Fibroblast of lung (primary cell): Measurements from ENCODE around the gene LILRB4.
"Not testable (repeated sequence)": the region's sequence is repeated elsewhere in the genome, so short reads cannot be mapped to it uniquely, and the experiment has no call there.

Experiments used
- EZH2 ChIP-seq: IDR thresholded peaks from 2 replicates; pipeline ENCODE4 v1.5.1; 2012; ENCODE audit warnings: low read length, control low read depth, mild to moderate bottlenecking; ENCODE audit errors: missing control alignments
- TF ChIP-seq, protein P1 (sequence below), 2 donors: IDR thresholded peaks in 1 of 2; conservative IDR thresholded peaks in 1 of 2; 1 replicate in 1 of 2; 2 replicates in 1 of 2; pipeline ENCODE4 v1.5.1; 2011 to 2012; ENCODE audit warnings: low read length in 2 of 2, control low read depth in 1 of 2, inconsistent platforms in 1 of 2, low read depth in 1 of 2, mild to moderate bottlenecking in 1 of 2

DNA sequence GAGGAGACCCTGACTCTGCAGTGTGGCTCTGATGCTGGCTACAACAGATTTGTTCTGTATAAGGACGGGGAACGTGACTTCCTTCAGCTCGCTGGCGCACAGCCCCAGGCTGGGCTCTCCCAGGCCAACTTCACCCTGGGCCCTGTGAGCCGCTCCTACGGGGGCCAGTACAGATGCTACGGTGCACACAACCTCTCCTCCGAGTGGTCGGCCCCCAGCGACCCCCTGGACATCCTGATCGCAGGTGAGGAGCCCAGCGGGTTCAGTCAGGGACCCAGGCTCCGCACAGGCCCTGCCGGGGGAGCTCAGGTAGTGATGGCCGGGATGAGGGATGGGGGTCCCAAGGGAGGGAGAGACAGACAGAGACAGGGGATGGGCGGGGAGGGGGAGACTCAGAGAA, 30.3 kb upstream of the LILRB4 start:
- TF ChIP-seq, protein P1, sequence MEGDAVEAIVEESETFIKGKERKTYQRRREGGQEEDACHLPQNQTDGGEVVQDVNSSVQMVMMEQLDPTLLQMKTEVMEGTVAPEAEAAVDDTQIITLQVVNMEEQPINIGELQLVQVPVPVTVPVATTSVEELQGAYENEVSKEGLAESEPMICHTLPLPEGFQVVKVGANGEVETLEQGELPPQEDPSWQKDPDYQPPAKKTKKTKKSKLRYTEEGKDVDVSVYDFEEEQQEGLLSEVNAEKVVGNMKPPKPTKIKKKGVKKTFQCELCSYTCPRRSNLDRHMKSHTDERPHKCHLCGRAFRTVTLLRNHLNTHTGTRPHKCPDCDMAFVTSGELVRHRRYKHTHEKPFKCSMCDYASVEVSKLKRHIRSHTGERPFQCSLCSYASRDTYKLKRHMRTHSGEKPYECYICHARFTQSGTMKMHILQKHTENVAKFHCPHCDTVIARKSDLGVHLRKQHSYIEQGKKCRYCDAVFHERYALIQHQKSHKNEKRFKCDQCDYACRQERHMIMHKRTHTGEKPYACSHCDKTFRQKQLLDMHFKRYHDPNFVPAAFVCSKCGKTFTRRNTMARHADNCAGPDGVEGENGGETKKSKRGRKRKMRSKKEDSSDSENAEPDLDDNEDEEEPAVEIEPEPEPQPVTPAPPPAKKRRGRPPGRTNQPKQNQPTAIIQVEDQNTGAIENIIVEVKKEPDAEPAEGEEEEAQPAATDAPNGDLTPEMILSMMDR (conservative IDR thresholded peaks at IDR 0.05 in 1 of 2, IDR thresholded peaks at IDR 0.05 in 1 of 2; ENCODE audit: low read depth in 1 of 2, low read length in 2 of 2) = not testable (repeated sequence)
- not testable (repeated sequence) for TF ChIP-seq EZH2
